ENCODE results near the gene ZNF76.

ZNF76 gene

GRCh38 chr6:35288834-35289233, 29.3 kb downstream of the ZNF76 start:
- H3K9me3 ChIP-seq = no peaks in the 10 kb centered on the region
- TF ChIP-seq CTCF (IDR thresholded peaks at IDR 0.05) = no peak
- H3K4me1 ChIP-seq (ENCODE audit: control insufficient read depth in 1 of 2, insufficient read depth in 1 of 2, low read depth in 1 of 2, low read length in 1 of 2) = no peaks in the 10 kb centered on the region
- H3K27me3 ChIP-seq = no peaks in the 10 kb centered on the region
- H3K27ac ChIP-seq = no peak overlapping the region
- H3K4me3 ChIP-seq (ENCODE audit: low read depth in 1 of 2, low read length in 1 of 2) = no peak overlapping the region
- H3K36me3 ChIP-seq = peaks cover 91% of the 10 kb centered on the region

GRCh38 chr6:35291491-35291890, 32.0 kb downstream of the ZNF76 start:
- Histone ChIP-seq H3K27ac (no peak overlapping the region), H3K36me3 (peaks cover 71% of the 10 kb centered on the region), H3K4me3 (ENCODE audit: low read depth in 1 of 2, low read length in 1 of 2) (no peak overlapping the region), H3K27me3 (no peaks in the 10 kb centered on the region), H3K9me3 (no peaks in the 10 kb centered on the region), H3K4me1 (ENCODE audit: control insufficient read depth in 1 of 2, insufficient read depth in 1 of 2, low read depth in 1 of 2, low read length in 1 of 2) (peaks cover 2 to 3% of the 10 kb centered on the region in 2 experiments)
- TF ChIP-seq CTCF (IDR thresholded peaks at IDR 0.05) = no peak

- TF ChIP-seq CTCF (IDR thresholded peaks at IDR 0.05) = no peak
- Histone ChIP-seq H3K9me3 (no peaks in the 10 kb centered on the region), H3K27ac (no peak overlapping the region), H3K4me1 (ENCODE audit: control insufficient read depth in 1 of 2, insufficient read depth in 1 of 2, low read depth in 1 of 2, low read length in 1 of 2) (peaks cover 12 to 13% of the 10 kb centered on the region in 2 experiments), H3K27me3 (no peaks in the 10 kb centered on the region), H3K4me3 (ENCODE audit: low read depth in 1 of 2, low read length in 1 of 2) (no peak overlapping the region), H3K36me3 (peaks cover 61% of the 10 kb centered on the region)
These were observed 33.0 kb downstream of the ZNF76 start for GRCh38 chr6:35292494-35292893.

GRCh38 chr6:35293681-35294080, 34.1 kb downstream of the ZNF76 start:
- TF ChIP-seq CTCF (IDR thresholded peaks at IDR 0.05) = no peak
- Histone ChIP-seq H3K9me3 (no peaks in the 10 kb centered on the region), H3K27me3 (no peaks in the 10 kb centered on the region), H3K4me1 (ENCODE audit: control insufficient read depth in 1 of 2, insufficient read depth in 1 of 2, low read depth in 1 of 2, low read length in 1 of 2) (peaks cover 18 to 24% of the 10 kb centered on the region in 2 experiments), H3K36me3 (peaks cover 49% of the 10 kb centered on the region), H3K27ac (no peak overlapping the region), H3K4me3 (ENCODE audit: low read depth in 1 of 2, low read length in 1 of 2) (no peak overlapping the region)

- Histone ChIP-seq H3K4me1 (ENCODE audit: control insufficient read depth in 1 of 2, insufficient read depth in 1 of 2, low read depth in 1 of 2, low read length in 1 of 2) (peaks cover 26 to 32% of the 10 kb centered on the region in 2 experiments), H3K27ac (no peak overlapping the region), H3K4me3 (ENCODE audit: low read depth in 1 of 2, low read length in 1 of 2) (no peak overlapping the region), H3K27me3 (no peaks in the 10 kb centered on the region), H3K36me3 (peaks cover 44% of the 10 kb centered on the region), H3K9me3 (no peaks in the 10 kb centered on the region)
- peak; percentile 78 for TF ChIP-seq CTCF (IDR thresholded peaks at IDR 0.05)
These were observed 34.9 kb downstream of the ZNF76 start for GRCh38 chr6:35294308-35294945.

Measured in neutrophil (primary cell).